GM19438 (cell line): ENCODE results near the gene CFAP299.
A peak's percentile ranks its signal among the peaks of the same experiment; 100 is the strongest.

Experiments
- ATAC-seq: cut with Tn5 transposase; IDR thresholded peaks from one replicate; pipeline ENCODE4 v1.9.1; 2021; ENCODE audit warnings: low read depth; ENCODE audit not compliant: unreplicated experiment

CFAP299 gene

GRCh38 chr4:80989921-80990544, 654.5 kb downstream of the CFAP299 start:
- ATAC-seq, result no peak

DNA sequence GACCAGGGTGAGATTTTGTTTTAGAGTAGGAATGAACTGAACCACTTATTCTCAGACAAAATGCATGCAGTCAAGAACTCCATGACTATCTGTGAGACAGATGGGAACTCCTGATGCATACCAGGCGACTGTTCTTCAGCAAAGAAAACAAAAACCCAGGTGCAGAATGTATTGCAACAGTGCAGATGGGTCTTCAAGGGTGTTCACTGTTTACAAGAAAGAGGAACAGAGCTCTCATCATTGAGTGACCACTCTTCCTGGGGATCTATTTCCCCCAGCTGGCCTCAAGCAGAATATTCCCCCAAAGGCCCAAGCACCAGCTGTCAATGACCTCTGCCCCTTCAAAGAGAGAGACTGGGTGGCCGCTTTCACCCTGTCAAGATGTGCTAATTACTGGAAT, 655.3 kb downstream of the CFAP299 start:
- ATAC-seq, result peak; percentile 49

DNA sequence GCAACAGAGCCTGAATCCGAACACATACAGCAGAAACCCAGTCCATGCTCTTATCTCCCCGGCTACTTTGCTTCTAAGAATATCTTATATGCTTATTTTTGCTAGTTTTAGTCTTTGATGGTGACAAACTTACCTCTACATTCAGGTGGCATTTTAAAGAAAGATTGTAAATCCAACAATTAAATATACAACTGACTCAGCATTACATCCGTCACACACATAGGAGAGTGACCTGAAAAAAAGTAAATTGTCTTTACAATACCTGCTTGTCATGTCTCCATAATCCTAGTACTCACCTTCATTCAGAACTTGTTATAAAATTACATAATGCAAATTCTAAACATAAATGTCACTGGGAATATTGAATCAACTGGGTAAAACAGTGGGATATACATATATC, 664.4 kb downstream of the CFAP299 start:
- no peak for ATAC-seq

- ATAC-seq, result peak; percentile 100
Measured at GRCh38 chr4:81003597-81004111, 668.1 kb downstream of the CFAP299 start.

GRCh38 chr4:81007417-81007816, 671.9 kb downstream of the CFAP299 start:
- ATAC-seq, result no peak
